ENCODE measurements around the gene NTMT2. TPM values are rescaled to one million over a fixed set of nuclear protein-coding genes. Genes with fewer than 3 reads are reported as not detected.
"Not testable (repeated sequence)": the region's sequence is repeated elsewhere in the genome, so short reads cannot be mapped to it uniquely, and the experiment has no call there.

The NTMT2 gene
- total RNA-seq, 1 donor from 2014 or later = not detected

DNA sequence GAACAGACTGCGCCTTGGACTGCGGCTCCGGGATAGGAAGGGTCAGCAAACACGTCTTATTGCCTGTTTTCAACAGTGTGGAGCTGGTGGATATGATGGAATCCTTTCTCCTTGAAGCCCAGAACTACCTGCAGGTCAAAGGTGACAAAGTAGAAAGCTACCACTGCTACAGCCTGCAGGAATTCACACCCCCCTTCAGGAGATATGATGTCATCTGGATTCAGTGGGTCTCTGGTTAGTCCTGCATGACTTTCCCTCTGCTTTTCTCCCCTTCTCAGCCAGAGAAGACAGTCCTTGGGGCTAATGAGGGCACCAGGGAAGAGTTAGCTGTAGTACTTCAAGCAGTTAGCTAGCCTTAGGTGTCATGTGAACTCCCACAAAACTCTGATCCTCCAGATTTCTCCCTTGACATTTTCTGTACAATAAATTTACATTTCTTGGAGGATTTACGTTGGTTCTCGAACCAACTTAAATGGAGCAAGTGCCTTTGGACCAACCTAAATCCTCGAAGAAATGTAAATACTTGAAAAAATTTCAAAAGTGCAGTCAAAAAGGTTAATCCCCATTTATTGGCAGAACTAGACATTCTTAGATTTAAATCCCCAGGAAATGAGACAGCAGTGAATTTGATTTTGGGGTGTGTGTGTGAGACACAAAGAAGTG is 20.9 kb downstream of the NTMT2 start:
- H3K36me3 ChIP-seq = no peaks in the 10 kb centered on the region
- peaks cover 3% of the 10 kb centered on the region for H3K9me3 ChIP-seq
- intact Hi-C loops (cut with DNase I) = no loop called here
- no peaks in the 10 kb centered on the region for H3K27me3 ChIP-seq
- no peaks in the 10 kb centered on the region for H3K4me1 ChIP-seq
- no peak overlapping the region for H3K4me3 ChIP-seq
- H3K27ac ChIP-seq = no peak overlapping the region
- TF ChIP-seq POLR2AphosphoS5 (IDR thresholded peaks at IDR 0.05; ENCODE audit: insufficient read depth in 1 of 2, low read depth in 1 of 2) = no peak
- TF ChIP-seq, protein P1, sequence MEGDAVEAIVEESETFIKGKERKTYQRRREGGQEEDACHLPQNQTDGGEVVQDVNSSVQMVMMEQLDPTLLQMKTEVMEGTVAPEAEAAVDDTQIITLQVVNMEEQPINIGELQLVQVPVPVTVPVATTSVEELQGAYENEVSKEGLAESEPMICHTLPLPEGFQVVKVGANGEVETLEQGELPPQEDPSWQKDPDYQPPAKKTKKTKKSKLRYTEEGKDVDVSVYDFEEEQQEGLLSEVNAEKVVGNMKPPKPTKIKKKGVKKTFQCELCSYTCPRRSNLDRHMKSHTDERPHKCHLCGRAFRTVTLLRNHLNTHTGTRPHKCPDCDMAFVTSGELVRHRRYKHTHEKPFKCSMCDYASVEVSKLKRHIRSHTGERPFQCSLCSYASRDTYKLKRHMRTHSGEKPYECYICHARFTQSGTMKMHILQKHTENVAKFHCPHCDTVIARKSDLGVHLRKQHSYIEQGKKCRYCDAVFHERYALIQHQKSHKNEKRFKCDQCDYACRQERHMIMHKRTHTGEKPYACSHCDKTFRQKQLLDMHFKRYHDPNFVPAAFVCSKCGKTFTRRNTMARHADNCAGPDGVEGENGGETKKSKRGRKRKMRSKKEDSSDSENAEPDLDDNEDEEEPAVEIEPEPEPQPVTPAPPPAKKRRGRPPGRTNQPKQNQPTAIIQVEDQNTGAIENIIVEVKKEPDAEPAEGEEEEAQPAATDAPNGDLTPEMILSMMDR (IDR thresholded peaks at IDR 0.05) = no peak
- TF ChIP-seq POLR2A (IDR thresholded peaks at IDR 0.05) = no peak
- DNase-seq (ENCODE audit: extremely low spot score in 2 of 2) = no peak

DNA sequence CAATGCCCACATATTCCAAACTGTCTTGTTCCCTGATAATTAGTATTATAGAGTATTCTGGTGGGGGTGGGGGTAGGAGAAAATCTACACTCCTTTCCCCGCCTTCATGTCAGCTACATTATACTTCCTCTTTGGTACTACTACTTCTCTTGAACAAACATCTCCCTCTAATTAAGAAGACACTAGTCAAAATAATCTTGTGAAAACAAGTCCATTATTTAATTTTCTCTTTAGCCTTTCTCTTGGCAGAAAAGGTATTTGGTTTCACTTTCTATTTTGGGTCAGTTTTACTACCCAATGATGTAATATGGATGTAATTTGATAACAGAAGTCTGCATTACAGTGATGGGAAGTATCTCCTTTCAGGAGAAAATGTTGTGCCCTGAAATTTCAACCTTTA is 22.5 kb downstream of the NTMT2 start:
- peak overlapping the region; percentile 10 for H3K27ac ChIP-seq
- no peaks in the 10 kb centered on the region for H3K4me1 ChIP-seq
- H3K4me3 ChIP-seq = no peak overlapping the region
- intact Hi-C loops (cut with DNase I) = no loop called here
- peaks cover 3% of the 10 kb centered on the region for H3K9me3 ChIP-seq
- DNase-seq (ENCODE audit: extremely low spot score in 2 of 2) = no peak
- no peaks in the 10 kb centered on the region for H3K27me3 ChIP-seq
- no peaks in the 10 kb centered on the region for H3K36me3 ChIP-seq
- no peak for TF ChIP-seq POLR2A (IDR thresholded peaks at IDR 0.05)
- TF ChIP-seq, protein P1 (IDR thresholded peaks at IDR 0.05) = no peak
- TF ChIP-seq POLR2AphosphoS5 (IDR thresholded peaks at IDR 0.05; ENCODE audit: insufficient read depth in 1 of 2, low read depth in 1 of 2) = no peak

DNA sequence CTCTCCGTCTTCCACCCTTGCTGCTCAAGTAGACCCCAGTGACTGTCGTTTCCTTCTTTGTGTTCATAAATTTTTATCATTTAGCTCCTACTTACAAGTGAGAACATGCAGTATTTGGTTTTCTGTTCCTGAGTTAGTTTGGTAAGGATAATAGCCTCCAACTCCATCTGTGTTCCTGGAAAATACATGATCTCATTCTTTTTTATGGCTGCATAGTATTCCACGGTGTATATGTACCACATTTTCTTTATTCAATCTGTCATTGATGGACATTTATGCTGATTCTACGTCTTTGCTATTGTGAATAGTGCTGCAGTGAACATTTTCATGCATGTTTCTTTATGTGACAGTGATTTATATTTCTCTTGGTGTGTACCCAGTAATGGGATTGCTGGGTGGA is 24.8 kb downstream of the NTMT2 start:
- H3K27me3 ChIP-seq; H3K36me3 ChIP-seq; intact Hi-C loops (cut with DNase I); DNase-seq (ENCODE audit: extremely low spot score in 2 of 2); H3K4me1 ChIP-seq; H3K4me3 ChIP-seq; H3K27ac ChIP-seq; H3K9me3 ChIP-seq: not testable (repeated sequence)

DNA sequence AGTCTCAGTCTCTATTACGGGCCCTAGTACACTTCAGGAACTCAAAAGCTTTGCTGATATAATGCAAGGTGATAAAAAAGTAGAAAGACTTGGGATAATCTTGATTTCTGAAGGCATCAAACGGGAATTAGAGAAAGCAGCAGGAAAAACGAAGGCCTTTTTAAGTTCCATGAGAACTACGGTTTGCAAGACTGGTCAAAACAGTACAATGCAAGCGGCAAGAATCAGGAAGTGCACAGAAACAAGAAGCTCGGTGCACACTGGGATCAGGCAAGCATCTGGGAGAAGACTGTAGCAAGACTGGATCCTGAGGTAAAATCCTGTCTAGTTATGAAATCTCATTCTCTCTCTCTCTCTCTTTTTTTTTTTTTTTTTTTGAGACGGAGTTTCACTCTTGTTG is 28.6 kb downstream of the NTMT2 start:
- DNase-seq (ENCODE audit: extremely low spot score in 2 of 2) = no peak
- intact Hi-C loops (cut with DNase I) = no loop called here
- H3K4me3 ChIP-seq = no peak overlapping the region
- TF ChIP-seq, protein P1 (IDR thresholded peaks at IDR 0.05) = no peak
- no peak for TF ChIP-seq POLR2A (IDR thresholded peaks at IDR 0.05)
- no peak for TF ChIP-seq POLR2AphosphoS5 (IDR thresholded peaks at IDR 0.05; ENCODE audit: insufficient read depth in 1 of 2, low read depth in 1 of 2)
- H3K36me3 ChIP-seq = no peaks in the 10 kb centered on the region
- H3K4me1 ChIP-seq = no peaks in the 10 kb centered on the region
- H3K27ac ChIP-seq = no peak overlapping the region
- H3K27me3 ChIP-seq = no peaks in the 10 kb centered on the region
- peaks cover 3% of the 10 kb centered on the region for H3K9me3 ChIP-seq

DNA sequence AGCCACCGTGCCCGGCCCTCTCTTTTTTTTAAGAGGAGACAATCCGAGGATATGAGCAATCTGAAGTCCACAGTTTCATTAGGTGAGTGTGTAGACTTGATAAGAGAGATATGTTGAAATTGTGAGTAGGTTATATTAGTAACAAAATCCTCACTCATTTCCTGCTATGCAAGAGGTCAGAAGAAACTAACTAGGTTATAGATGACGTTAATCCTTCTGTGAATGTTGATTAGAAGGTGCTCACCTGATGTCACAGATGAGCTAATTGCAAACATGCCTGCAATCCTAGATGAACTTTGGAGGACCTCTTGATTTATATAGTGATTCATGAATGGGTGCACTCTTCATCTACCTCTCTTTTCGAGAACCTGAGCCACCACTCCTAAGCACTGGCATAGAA is 29.3 kb downstream of the NTMT2 start:
- no peak for TF ChIP-seq POLR2AphosphoS5 (IDR thresholded peaks at IDR 0.05; ENCODE audit: insufficient read depth in 1 of 2, low read depth in 1 of 2)
- TF ChIP-seq, protein P1 (IDR thresholded peaks at IDR 0.05) = no peak
- no peak for TF ChIP-seq POLR2A (IDR thresholded peaks at IDR 0.05)
- no peaks in the 10 kb centered on the region for H3K4me1 ChIP-seq

More for the DNA sequence above, 29.3 kb downstream of the NTMT2 start:
- no peak for DNase-seq (ENCODE audit: extremely low spot score in 2 of 2)
- H3K27me3 ChIP-seq = no peaks in the 10 kb centered on the region
- peaks cover 3% of the 10 kb centered on the region for H3K9me3 ChIP-seq
- intact Hi-C loops (cut with DNase I) = no loop called here
- H3K4me3 ChIP-seq = no peak overlapping the region
- H3K36me3 ChIP-seq = no peaks in the 10 kb centered on the region
- no peak overlapping the region for H3K27ac ChIP-seq
